Fibroblast of lung (primary cell): ENCODE results near the gene DPP6.

Experiments used
- CTCF ChIP-seq, 2 donors: IDR thresholded peaks in 1 of 2; conservative IDR thresholded peaks in 1 of 2; 1 replicate in 1 of 2; 2 replicates in 1 of 2; pipeline ENCODE4 v1.5.1; 2011 to 2012; ENCODE audit warnings: low read length in 2 of 2, control low read depth in 1 of 2, inconsistent platforms in 1 of 2, low read depth in 1 of 2, mild to moderate bottlenecking in 1 of 2
- EZH2 ChIP-seq: IDR thresholded peaks from 2 replicates; pipeline ENCODE4 v1.5.1; 2012; ENCODE audit warnings: low read length, control low read depth, mild to moderate bottlenecking; ENCODE audit errors: missing control alignments

GRCh38 chr7:154888690-154889089, 836.5 kb downstream of the DPP6 start:
- TF ChIP-seq CTCF (conservative IDR thresholded peaks at IDR 0.05 in 1 of 2, IDR thresholded peaks at IDR 0.05 in 1 of 2; ENCODE audit: low read depth in 1 of 2, low read length in 2 of 2) = no peak
- TF ChIP-seq EZH2 = no peak
